Hepatocyte (in vitro differentiated cells): ENCODE data around the gene DNAJB11. TPM values are rescaled to one million over a fixed set of nuclear protein-coding genes. Genes with fewer than 3 reads are reported as not detected.

Experiments
- DNase-seq: peaks from one replicate; pipeline ENCODE4 v3.0.0-alpha.2; 2016; ENCODE audit warnings: low spot score
- H2AFZ ChIP-seq: fragments of 200-600 bp; sonication (generic); 2 replicates; pipeline ENCODE4 v1.6.0; 2016; ENCODE audit warnings: antibody characterized with exemption, mild to moderate bottlenecking
- H3K27ac ChIP-seq: fragments of 200-600 bp; sonication (generic); 2 replicates; pipeline ENCODE4 v1.5.1; 2016; ENCODE audit warnings: mild to moderate bottlenecking
- H3K27me3 ChIP-seq: fragments of 200-600 bp; sonication (generic); 2 replicates; pipeline ENCODE4 v1.6.1; 2016
- H3K36me3 ChIP-seq: fragments of 200-600 bp; sonication (generic); replicated peaks from 2 replicates; pipeline ENCODE4 v1.5.1; 2016; ENCODE audit warnings: low read depth; ENCODE audit not compliant: insufficient read depth
- H3K4me1 ChIP-seq: fragments of 200-600 bp; sonication (generic); 2 replicates; pipeline ENCODE4 v1.5.1; 2016; ENCODE audit warnings: mild to moderate bottlenecking, moderate library complexity; ENCODE audit not compliant: insufficient read depth
- H3K4me2 ChIP-seq: fragments of 200-600 bp; sonication (generic); 2 replicates; pipeline ENCODE4 v1.6.0; 2016
- H3K4me3 ChIP-seq: fragments of 200-600 bp; sonication (generic); 2 replicates; pipeline ENCODE4 v1.5.1; 2016; ENCODE audit warnings: mild to moderate bottlenecking
- H3K79me2 ChIP-seq: fragments of 200-600 bp; sonication (generic); 2 replicates; pipeline ENCODE4 v1.6.0; 2017; ENCODE audit warnings: mild to moderate bottlenecking
- H3K9me2 ChIP-seq: fragments of 200-600 bp; sonication (generic); replicated peaks from 2 replicates; pipeline ENCODE4 v1.6.0; 2017; ENCODE audit warnings: mild to moderate bottlenecking; ENCODE audit not compliant: insufficient read depth
- H3K9me3 ChIP-seq: fragments of 200-600 bp; sonication (generic); 2 replicates; pipeline ENCODE4 v1.5.1; 2016; ENCODE audit warnings: low read depth, mild to moderate bottlenecking
- H4K20me1 ChIP-seq: fragments of 200-600 bp; sonication (generic); 2 replicates; pipeline ENCODE4 v1.6.0; 2016; ENCODE audit warnings: mild to moderate bottlenecking; ENCODE audit not compliant: insufficient read depth, poor library complexity, severe bottlenecking
- CTCF ChIP-seq: fragments of 200-600 bp; sonication (generic); IDR thresholded peaks from 2 replicates; pipeline ENCODE4 v1.5.1; 2016; ENCODE audit warnings: antibody characterized with exemption, mild to moderate bottlenecking; ENCODE audit not compliant: poor library complexity
- EZH2 ChIP-seq: fragments of 200-600 bp; sonication (generic); IDR thresholded peaks from 2 replicates; pipeline ENCODE4 v1.6.1; 2016; ENCODE audit warnings: antibody characterized with exemption, mild to moderate bottlenecking, borderline replicate concordance
- EZH2phosphoT487 ChIP-seq: fragments of 200-600 bp; sonication (generic); IDR thresholded peaks from one replicate; pipeline ENCODE4 v1.6.1; 2018; ENCODE audit warnings: antibody characterized with exemption, mild to moderate bottlenecking, low read depth, moderate library complexity; ENCODE audit not compliant: unreplicated experiment, severe bottlenecking
- WGBS: methylation state at CpG from one replicate; pipeline ENCODE4 v1.1.6; 2016; ENCODE audit warnings: low lambda C conversion rate; ENCODE audit errors: missing lambda C conversion rate; 5-methylcytosine and 5-hydroxymethylcytosine counted together
- polyA plus RNA-seq: library from polyadenylated mRNA; unstranded; fragments of >200 nt; fragmentation: Nextera tagmentation; extraction: Ambion mirVana; gene quantifications from 2 replicates; pipeline ENCODE4 v1.2.1, GENCODE V29; 2016
- total RNA-seq: library from RNA; depleted of rRNA; stranded (reverse); fragments of >200 nt; gene quantifications from 2 replicates; pipeline ENCODE4 v1.2.3, GENCODE V29; 2014

The DNAJB11 gene
- total and polyA plus RNA-seq, 2 experiments from 2014 or later = 103 to 148 TPM

- no peak for DNase-seq
- no peak overlapping the region for H2AFZ ChIP-seq
- H3K4me2 ChIP-seq = no peak overlapping the region
- no peaks in the 10 kb centered on the region for H3K79me2 ChIP-seq
- H3K4me1 ChIP-seq = no peaks in the 10 kb centered on the region
- H3K9me2 ChIP-seq = no peaks in the 10 kb centered on the region
- H4K20me1 ChIP-seq = no peaks in the 10 kb centered on the region
- H3K27ac ChIP-seq = no peak overlapping the region
- H3K27me3 ChIP-seq = no peaks in the 10 kb centered on the region
- no peak for TF ChIP-seq CTCF
- TF ChIP-seq EZH2phosphoT487 = no peak
- no peak for TF ChIP-seq EZH2
- no peak overlapping the region for H3K4me3 ChIP-seq
- no peaks in the 10 kb centered on the region for H3K9me3 ChIP-seq
- no peaks in the 10 kb centered on the region for H3K36me3 ChIP-seq
- WGBS = 88% methylated on average over 17 of the region's 17 CpGs
These were observed 49.9 kb downstream of the DNAJB11 start for GRCh38 chr3:186620213-186621092.

GRCh38 chr3:186621894-186622650 is 51.6 kb downstream of the DNAJB11 start:
- Histone ChIP-seq H3K4me2 (no peak overlapping the region), H3K79me2 (no peaks in the 10 kb centered on the region), H3K9me2 (no peaks in the 10 kb centered on the region), H4K20me1 (no peaks in the 10 kb centered on the region), H3K9me3 (no peaks in the 10 kb centered on the region), H3K36me3 (no peaks in the 10 kb centered on the region), H3K4me3 (no peak overlapping the region), H2AFZ (no peak overlapping the region), H3K27ac (no peak overlapping the region), H3K4me1 (no peaks in the 10 kb centered on the region), H3K27me3 (no peaks in the 10 kb centered on the region)
- DNase-seq = no peak
- TF ChIP-seq EZH2phosphoT487 (no peak), EZH2 (no peak), CTCF (no peak)
- WGBS = 82% methylated on average over 7 of the region's 7 CpGs

- Histone ChIP-seq H4K20me1 (no peaks in the 10 kb centered on the region), H2AFZ (no peak overlapping the region), H3K27me3 (no peaks in the 10 kb centered on the region), H3K4me1 (no peaks in the 10 kb centered on the region), H3K79me2 (no peaks in the 10 kb centered on the region), H3K9me3 (no peaks in the 10 kb centered on the region), H3K9me2 (no peaks in the 10 kb centered on the region), H3K36me3 (no peaks in the 10 kb centered on the region), H3K4me2 (no peak overlapping the region), H3K4me3 (no peak overlapping the region), H3K27ac (no peak overlapping the region)
- no peak for TF ChIP-seq EZH2
- 65% methylated on average over 2 of the region's 2 CpGs for WGBS
- DNase-seq = no peak
These were observed 52.3 kb downstream of the DNAJB11 start for GRCh38 chr3:186622651-186623310.
